H1 (cell line): ENCODE results near the gene ZNF608. TPM values are rescaled to one million over a fixed set of nuclear protein-coding genes. Genes with fewer than 3 reads are reported as not detected.

Experiments
- CTCF ChIA-PET: fragments of 300-600 bp; sonication (Branson Sonifier 250); formaldehyde crosslinking; loops from one replicate; lab custom pipeline; 2021; ENCODE audit not compliant: partially characterized antibody; lab: Charles Lee
- POLR2A ChIA-PET: fragments of 300-600 bp; sonication (Branson Sonifier 250); formaldehyde crosslinking; loops from one replicate; lab custom pipeline; 2021; ENCODE audit warnings: inconsistent platforms; ENCODE audit not compliant: partially characterized antibody; lab: Charles Lee
- DNase-seq, 2 experiments: peaks; one replicate each; pipeline versions ENCODE4 v3.0.0 to v3.0.0-alpha.2; 2010 to 2022; ENCODE audit warnings: low spot score in 2 of 2, low read depth in 1 of 2, mixed read lengths in 1 of 2
- FAIRE-seq: peaks from 2 replicates; lab custom pipeline; 2011; peaks lifted over from hg19 to GRCh38; lab: Jason Lieb, UNC
- H2AFZ ChIP-seq: 2 replicates; pipeline ENCODE4 v1.8.1; 2012; ENCODE audit warnings: low read length, inconsistent platforms
- H2AK5ac ChIP-seq: 2 replicates; pipeline ENCODE4 v1.6.1; 2013; ENCODE audit warnings: low read depth, low read length
- H2BK120ac ChIP-seq: replicated peaks from 2 replicates; pipeline ENCODE3; 2013; ENCODE audit warnings: low read depth, low read length, inconsistent platforms
- H2BK12ac ChIP-seq: 2 replicates; pipeline ENCODE4 v1.6.1; 2013; ENCODE audit warnings: low read depth, low read length
- H2BK15ac ChIP-seq: 2 replicates; pipeline ENCODE4 v1.6.1; 2013; ENCODE audit warnings: low read length
- H2BK20ac ChIP-seq: 2 replicates; pipeline ENCODE4 v1.6.1; 2013; ENCODE audit warnings: low read length
- H2BK5ac ChIP-seq: 2 replicates; pipeline ENCODE4 v1.6.1; 2013; ENCODE audit warnings: low read depth, low read length
- H3K14ac ChIP-seq: 2 replicates; pipeline ENCODE4 v1.6.1; 2013; ENCODE audit warnings: inconsistent platforms; ENCODE audit not compliant: insufficient read length
- H3K18ac ChIP-seq: 2 replicates; pipeline ENCODE4 v1.6.1; 2013; ENCODE audit warnings: low read length; ENCODE audit errors: extremely low read depth
- H3K23ac ChIP-seq: 2 replicates; pipeline ENCODE4 v1.6.1; 2013; ENCODE audit warnings: inconsistent platforms; ENCODE audit not compliant: insufficient read length
- H3K23me2 ChIP-seq: 2 replicates; pipeline ENCODE4 v1.6.1; 2013; ENCODE audit warnings: low read depth, low read length
- H3K27ac ChIP-seq: 2 replicates; pipeline ENCODE4 v1.6.1; 2011; ENCODE audit warnings: low read depth, low read length, inconsistent platforms
- H3K27me3 ChIP-seq, 4 experiments: replicated peaks in 1 of 4; 1 replicate in 1 of 4; 2 replicates in 3 of 4; pipeline versions ENCODE4 v1.6.1 to v1.8.1; 2011 to 2013; ENCODE audit warnings: low read length in 3 of 4, mild to moderate bottlenecking in 3 of 4, inconsistent platforms in 2 of 4, mixed read lengths in 2 of 4, moderate library complexity in 1 of 4; ENCODE audit not compliant: control insufficient read depth in 3 of 4, insufficient read depth in 3 of 4; ENCODE audit errors: extremely low read depth in 1 of 4
- H3K36me3 ChIP-seq, 4 experiments: 2 replicates each; pipeline versions ENCODE4 v1.6.1 to v1.8.1; 2011 to 2013; ENCODE audit warnings: mild to moderate bottlenecking in 4 of 4, low read length in 3 of 4, moderate library complexity in 2 of 4, control low read depth in 1 of 4, inconsistent platforms in 1 of 4; ENCODE audit not compliant: insufficient read depth in 4 of 4, control insufficient read depth in 2 of 4
- H3K4ac ChIP-seq: replicated peaks from 2 replicates; pipeline ENCODE3; 2013; ENCODE audit warnings: low read length, low read depth, mixed read lengths, inconsistent platforms; ENCODE audit not compliant: insufficient read length
- H3K4me1 ChIP-seq, 4 experiments: replicated peaks in 1 of 4; 1 replicate in 1 of 4; 2 replicates in 3 of 4; pipeline versions ENCODE4 v1.6.1 to v1.8.1; 2011 to 2013; ENCODE audit warnings: low read length in 3 of 4, inconsistent platforms in 2 of 4, mixed read lengths in 1 of 4; ENCODE audit not compliant: insufficient read depth in 4 of 4, control insufficient read depth in 3 of 4
- H3K4me2 ChIP-seq, 2 experiments: 2 replicates each; pipeline versions ENCODE4 v1.6.1 to v1.8.1; 2011 to 2013; ENCODE audit warnings: low read depth in 2 of 2, low read length in 2 of 2, control low read depth in 1 of 2, inconsistent platforms in 1 of 2, mild to moderate bottlenecking in 1 of 2; ENCODE audit not compliant: insufficient read depth in 1 of 2
- H3K4me3 ChIP-seq, 4 experiments: fragments of 200-600, 300-600 bp in 1 of 4; sonication (generic), shearing (Covaris generic), sonication (Bioruptor Twin) in 1 of 4; 2 replicates each; pipeline versions ENCODE4 v1.5.1 to v1.8.1; 2011 to 2016; ENCODE audit warnings: low read length in 4 of 4, low read depth in 3 of 4, control low read depth in 2 of 4, inconsistent platforms in 2 of 4, mild to moderate bottlenecking in 2 of 4, mixed read lengths in 1 of 4, moderate library complexity in 1 of 4; ENCODE audit not compliant: insufficient read depth in 2 of 4; ENCODE audit errors: extremely low read depth in 1 of 4
- H3K56ac ChIP-seq: replicated peaks from 2 replicates; pipeline ENCODE3; 2013; ENCODE audit warnings: low read depth, mild to moderate bottlenecking, mixed read lengths, low read length, inconsistent platforms; ENCODE audit not compliant: insufficient read length
- H3K79me1 ChIP-seq: 2 replicates; pipeline ENCODE4 v1.6.1; 2013; ENCODE audit warnings: low read depth, low read length, control low read depth
- H3K79me2 ChIP-seq, 2 experiments: 2 replicates each; pipeline versions ENCODE4 v1.6.1 to v1.8.1; 2012 to 2013; ENCODE audit warnings: low read length in 2 of 2, mild to moderate bottlenecking in 2 of 2, inconsistent platforms in 1 of 2; ENCODE audit not compliant: insufficient read depth in 2 of 2, control insufficient read depth in 1 of 2
- H3K9ac ChIP-seq, 4 experiments: replicated peaks in 1 of 4; 1 replicate in 1 of 4; 2 replicates in 3 of 4; pipeline versions ENCODE4 v1.6.1 to v1.8.1; 2011 to 2013; ENCODE audit warnings: low read depth in 3 of 4, low read length in 3 of 4, control low read depth in 2 of 4, mild to moderate bottlenecking in 2 of 4, moderate library complexity in 2 of 4, inconsistent platforms in 1 of 4; ENCODE audit errors: extremely low read depth in 1 of 4
- H3K9me3 ChIP-seq, 2 experiments: 2 replicates each; pipeline versions ENCODE4 v1.6.1 to v1.8.1; 2012 to 2013; ENCODE audit warnings: mild to moderate bottlenecking in 2 of 2, moderate library complexity in 2 of 2, control low read depth in 1 of 2, inconsistent platforms in 1 of 2, low read depth in 1 of 2, low read length in 1 of 2, mixed read lengths in 1 of 2; ENCODE audit not compliant: insufficient read depth in 2 of 2
- H4K20me1 ChIP-seq, 2 experiments: replicated peaks in 1 of 2; 2 replicates each; pipeline versions ENCODE3 to v1.8.1; 2011 to 2013; ENCODE audit warnings: inconsistent platforms in 2 of 2, low read length in 2 of 2, mild to moderate bottlenecking in 1 of 2; ENCODE audit not compliant: insufficient read depth in 2 of 2, control insufficient read depth in 1 of 2
- H4K5ac ChIP-seq: 2 replicates; pipeline ENCODE4 v1.6.1; 2013; ENCODE audit warnings: low read length, low read depth, mixed read lengths, inconsistent platforms; ENCODE audit not compliant: insufficient read length
- H4K8ac ChIP-seq: 2 replicates; pipeline ENCODE4 v1.8.0; 2013; ENCODE audit warnings: mild to moderate bottlenecking, moderate library complexity, low read length, inconsistent platforms; ENCODE audit not compliant: insufficient read depth; ENCODE audit errors: extremely low read depth
- H4K91ac ChIP-seq: replicated peaks from 2 replicates; pipeline ENCODE3; 2013; ENCODE audit warnings: low read length, mixed read lengths, inconsistent platforms; ENCODE audit not compliant: insufficient read length
- GTF2F1 ChIP-seq: IDR thresholded peaks from 2 replicates; pipeline ENCODE4 v1.6.1; 2012; ENCODE audit warnings: low read depth, low read length, improper control_type of control experiment, borderline replicate concordance
- POLR2A ChIP-seq, 2 experiments: IDR thresholded peaks; 1 replicate in 1 of 2; 2 replicates in 1 of 2; pipeline ENCODE4 v1.6.1; 2011; ENCODE audit warnings: low read depth in 2 of 2, low read length in 2 of 2, mild to moderate bottlenecking in 2 of 2; ENCODE audit errors: control extremely low read depth in 1 of 2
- WGBS, 2 experiments: shearing (Covaris generic) in 1 of 2; methylation state at CpG; one replicate each; pipeline versions ENCODE4 v1.1.6 to v1.1.7; 2013 to 2015; ENCODE audit warnings: low lambda C conversion rate in 2 of 2, mixed read lengths in 2 of 2, inconsistent platforms in 1 of 2, low coverage in 1 of 2, missing lambda C conversion rate in 1 of 2; ENCODE audit not compliant: insufficient replicate concordance in 2 of 2, insufficient coverage in 1 of 2, insufficient read length in 1 of 2; ENCODE audit errors: extremely low coverage in 1 of 2, missing lambda C conversion rate in 1 of 2; 5-methylcytosine and 5-hydroxymethylcytosine counted together
- polyA plus RNA-seq, 7 experiments: library from polyadenylated mRNA; depleted of rRNA in 3 of 7; stranded (reverse) in 5 of 7; unstranded in 2 of 7; fragments of >200 nt in 5 of 7; fragments of 200-250 nt in 2 of 7; gene quantifications; 1 replicate in 5 of 7; 2 replicates in 1 of 7; 4 replicates in 1 of 7; pipeline versions ENCODE4 v1.2.1 to v1.2.3, GENCODE V29; 2011 to 2013; ENCODE audit warnings: missing spikeins in 2 of 7, mixed read lengths in 2 of 7
- total RNA-seq: library from RNA; stranded (reverse); fragmentation: NEBNext Ultra II Directional; extraction: Animal tissue kit (Norgen Biotek cat#: 25700); gene quantifications from 2 replicates; pipeline ENCODE4 v1.2.1, GENCODE V29; 2021
- TF ChIP-seq, protein P1 (sequence below), 3 experiments: IDR thresholded peaks; 1 replicate in 2 of 3; 2 replicates in 1 of 3; pipeline versions ENCODE4 v1.5.1 to v1.6.1; 2011; ENCODE audit warnings: low read length in 3 of 3, mild to moderate bottlenecking in 3 of 3, inconsistent platforms in 2 of 3, low read depth in 1 of 3, moderate library complexity in 1 of 3; ENCODE audit not compliant: insufficient read depth in 1 of 3; ENCODE audit errors: control extremely low read depth in 1 of 3
- TF ChIP-seq, protein P2 (sequence below): IDR thresholded peaks from 2 replicates; pipeline ENCODE4 v1.6.1; 2012; ENCODE audit warnings: inconsistent platforms

ZNF608 gene
- total and polyA plus RNA-seq, 2 of the 8 experiments (the other 6 are each of a cell fraction or from before 2014, with no cell fraction given), result 17.2 to 40.8 TPM

DNA sequence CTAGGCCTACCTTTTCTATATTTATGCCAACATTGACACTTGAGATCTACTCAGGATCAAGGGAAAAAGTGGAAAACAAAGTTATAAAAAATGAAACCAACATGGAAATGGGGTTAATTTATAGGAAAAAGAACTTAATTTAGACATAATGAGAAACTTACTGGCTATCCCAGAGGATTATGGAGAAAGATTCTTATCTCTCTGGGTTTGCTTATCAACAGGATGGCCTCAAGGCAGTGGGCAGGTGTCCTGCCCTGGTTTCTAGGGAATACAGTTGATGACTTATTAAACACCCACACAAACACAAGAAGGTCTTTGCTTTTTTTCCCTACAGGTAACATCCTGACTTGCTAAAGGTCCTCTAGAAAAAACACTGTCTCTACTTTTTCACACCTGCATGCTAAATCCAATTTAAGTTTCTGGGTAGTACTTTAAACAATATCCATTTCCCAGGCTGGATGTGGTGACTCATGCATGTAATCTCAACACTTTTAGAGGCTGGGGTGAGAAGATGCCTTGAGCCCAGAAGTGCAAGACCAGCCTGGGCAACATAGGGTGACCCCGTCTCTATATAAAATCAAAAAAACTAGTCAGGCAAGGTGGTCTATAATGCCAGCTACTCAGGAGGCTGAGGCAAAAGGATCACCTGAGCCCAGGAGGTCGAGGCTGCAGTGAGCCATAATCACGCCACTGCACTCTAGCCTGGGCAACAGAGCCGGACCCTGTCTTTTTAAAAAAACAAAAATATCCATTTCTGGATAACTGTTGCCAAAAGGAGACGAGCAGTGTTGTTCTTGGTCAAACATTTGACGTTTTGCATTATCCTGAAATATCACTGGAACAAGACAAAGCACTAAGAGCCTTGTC lies 6.6 kb upstream of the ZNF608 start:
- Histone ChIP-seq H3K56ac (no peak overlapping the region), H3K18ac (0 out of 2 replicates have a peak overlapping the region, but pooled peaks have one; percentile 65), H2BK12ac (no peak overlapping the region), H3K23ac (no peak overlapping the region), H2AK5ac (0 out of 2 replicates have a peak overlapping the region, but pooled peaks have one; percentile 61), H2BK120ac (no peak overlapping the region), H3K4me1 (peaks cover 0 to 19% (median 8%) of the 10 kb centered on the region in 4 experiments; a peak in 5 of 7 replicates), H3K27me3 (no peaks in the 10 kb centered on the region), H3K79me1 (no peaks in the 10 kb centered on the region), H4K5ac (no peak overlapping the region), H3K9me3 (no peaks in the 10 kb centered on the region), H3K14ac (no peak overlapping the region), H3K4ac (no peak overlapping the region), H4K8ac (no peak overlapping the region), H3K23me2 (peaks cover 4% of the 10 kb centered on the region), H3K4me3 (no peak overlapping the region), H3K27ac (no peak overlapping the region), H2AFZ (no peak overlapping the region), H3K36me3 (no peaks in the 10 kb centered on the region), H3K4me2 (no peak overlapping the region), H2BK20ac (peak overlapping the region; percentile 64), H3K9ac (no peak overlapping the region), H3K79me2 (peaks cover 0 to 4% of the 10 kb centered on the region in 2 experiments; a peak in 2 of 4 replicates), H4K91ac (no peak overlapping the region), H4K20me1 (no peaks in the 10 kb centered on the region)
- ChIA-PET CTCF (no interaction called here), POLR2A (no interaction called here)
- DNase-seq (no peak), FAIRE-seq (no peak)
- WGBS, 2 experiments, result 91% methylated on average over 6 of the region's 6 CpGs; no CpG with 5 or more reads in 1 of the 2 experiments
- TF ChIP-seq, protein P1, sequence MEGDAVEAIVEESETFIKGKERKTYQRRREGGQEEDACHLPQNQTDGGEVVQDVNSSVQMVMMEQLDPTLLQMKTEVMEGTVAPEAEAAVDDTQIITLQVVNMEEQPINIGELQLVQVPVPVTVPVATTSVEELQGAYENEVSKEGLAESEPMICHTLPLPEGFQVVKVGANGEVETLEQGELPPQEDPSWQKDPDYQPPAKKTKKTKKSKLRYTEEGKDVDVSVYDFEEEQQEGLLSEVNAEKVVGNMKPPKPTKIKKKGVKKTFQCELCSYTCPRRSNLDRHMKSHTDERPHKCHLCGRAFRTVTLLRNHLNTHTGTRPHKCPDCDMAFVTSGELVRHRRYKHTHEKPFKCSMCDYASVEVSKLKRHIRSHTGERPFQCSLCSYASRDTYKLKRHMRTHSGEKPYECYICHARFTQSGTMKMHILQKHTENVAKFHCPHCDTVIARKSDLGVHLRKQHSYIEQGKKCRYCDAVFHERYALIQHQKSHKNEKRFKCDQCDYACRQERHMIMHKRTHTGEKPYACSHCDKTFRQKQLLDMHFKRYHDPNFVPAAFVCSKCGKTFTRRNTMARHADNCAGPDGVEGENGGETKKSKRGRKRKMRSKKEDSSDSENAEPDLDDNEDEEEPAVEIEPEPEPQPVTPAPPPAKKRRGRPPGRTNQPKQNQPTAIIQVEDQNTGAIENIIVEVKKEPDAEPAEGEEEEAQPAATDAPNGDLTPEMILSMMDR (IDR thresholded peaks at IDR 0.05; ENCODE audit: control extremely low read depth in 1 of 3, insufficient read depth in 1 of 3, low read depth in 1 of 3, low read length in 3 of 3), result no peak
- TF ChIP-seq, protein P2, sequence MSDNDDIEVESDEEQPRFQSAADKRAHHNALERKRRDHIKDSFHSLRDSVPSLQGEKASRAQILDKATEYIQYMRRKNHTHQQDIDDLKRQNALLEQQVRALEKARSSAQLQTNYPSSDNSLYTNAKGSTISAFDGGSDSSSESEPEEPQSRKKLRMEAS, result no peak
- TF ChIP-seq GTF2F1, result no peak
- TF ChIP-seq POLR2A (IDR thresholded peaks at IDR 0.05; ENCODE audit: control extremely low read depth in 1 of 2, low read depth in 2 of 2, low read length in 2 of 2), result no peak
- TF ChIP-seq, all 59 proteins: peak for 0
- no peak overlapping the region for H2BK5ac ChIP-seq
- no peak overlapping the region; the same call in 1 of the 2 replicates for H2BK15ac ChIP-seq
